SK-N-SH treated with all-trans-retinoic acid at 6 μM for 48 hours (cell line): Measurements from ENCODE around the gene ATP2B3.

Experiments
- ATAC-seq: fragments of 200-7000 bp; cut with Tn5 transposase; 3 replicates; pipeline ENCODE4 v1.9.1; 2020; ENCODE audit warnings: mild to moderate bottlenecking, moderate library complexity
- ARNTL ChIP-seq: fragments of 450-650 bp; formaldehyde crosslinking; IDR thresholded peaks from 2 replicates; pipeline ENCODE4 v1.5.0; 2020; ENCODE audit warnings: low read depth, mild to moderate bottlenecking, moderate library complexity, borderline replicate concordance
- BACH2 ChIP-seq: fragments of 250-450 bp; sonication (Bioruptor Pico); IDR thresholded peaks from 2 replicates; pipeline ENCODE4 v1.9.0; 2021; ENCODE audit warnings: mild to moderate bottlenecking, borderline replicate concordance
- CSDC2 ChIP-seq: fragments of 250-450 bp; sonication (Bioruptor Pico); IDR thresholded peaks from 2 replicates; pipeline ENCODE4 v1.5.0; 2020; ENCODE audit warnings: mild to moderate bottlenecking, moderate library complexity
- ESRRG ChIP-seq: fragments of 250-450 bp; sonication (Bioruptor Pico); IDR thresholded peaks from 2 replicates; pipeline ENCODE4 v1.6.1; 2021; ENCODE audit warnings: mild to moderate bottlenecking
- GLIS3 ChIP-seq: fragments of 250-450 bp; sonication (Bioruptor Pico); IDR thresholded peaks from 2 replicates; pipeline ENCODE4 v1.5.0; 2020; ENCODE audit warnings: mild to moderate bottlenecking, moderate library complexity
- ISL1 ChIP-seq: fragments of 250-450 bp; sonication (Bioruptor Pico); IDR thresholded peaks from 2 replicates; pipeline ENCODE4 v2.1.2; 2022; ENCODE audit warnings: mild to moderate bottlenecking, moderate library complexity
- OSR1 ChIP-seq: fragments of 250-450 bp; sonication (Bioruptor Pico); IDR thresholded peaks from 2 replicates; pipeline ENCODE4 v1.8.0; 2022; ENCODE audit warnings: moderate library complexity, mild to moderate bottlenecking, inconsistent platforms
- PPARA ChIP-seq: fragments of 250-450 bp; sonication (Bioruptor Pico); IDR thresholded peaks from 2 replicates; pipeline ENCODE4 v1.5.0; 2020; ENCODE audit warnings: mild to moderate bottlenecking, borderline replicate concordance
- SNAI2 ChIP-seq: fragments of 250-450 bp; sonication (Bioruptor Pico); IDR thresholded peaks from 2 replicates; pipeline ENCODE4 v1.5.0; 2020; ENCODE audit warnings: mild to moderate bottlenecking, moderate library complexity
- TCF4 ChIP-seq: fragments of 250-450 bp; sonication (Bioruptor Pico); IDR thresholded peaks from 2 replicates; pipeline ENCODE4 v1.8.0; 2021; ENCODE audit warnings: mild to moderate bottlenecking, moderate library complexity, borderline replicate concordance
- TOX ChIP-seq: fragments of 250-450 bp; sonication (Bioruptor Pico); IDR thresholded peaks from 2 replicates; pipeline ENCODE4 v1.8.0; 2021; ENCODE audit warnings: mild to moderate bottlenecking, moderate library complexity, borderline replicate concordance
- ZC3H10 ChIP-seq: fragments of 250-450 bp; sonication (Bioruptor Pico); IDR thresholded peaks from 2 replicates; pipeline ENCODE4 v1.5.1; 2021; ENCODE audit warnings: mild to moderate bottlenecking, moderate library complexity
- ZFP3 ChIP-seq: fragments of 250-450 bp; sonication (Bioruptor Pico); IDR thresholded peaks from 2 replicates; pipeline ENCODE4 v1.5.0; 2020; ENCODE audit warnings: mild to moderate bottlenecking, moderate library complexity
- ZFP30 ChIP-seq: fragments of 450-650 bp; formaldehyde crosslinking; IDR thresholded peaks from 2 replicates; pipeline ENCODE4 v1.5.0; 2022; ENCODE audit warnings: mild to moderate bottlenecking, moderate library complexity
- ZNF565 ChIP-seq: fragments of 450-650 bp; formaldehyde crosslinking; conservative IDR thresholded peaks from 2 replicates; pipeline ENCODE4 v1.5.0; 2020; ENCODE audit warnings: low read depth, mild to moderate bottlenecking, moderate library complexity
- ZNF70 ChIP-seq: fragments of 450-650 bp; formaldehyde crosslinking; IDR thresholded peaks from 2 replicates; pipeline ENCODE4 v1.5.0; 2020; ENCODE audit warnings: mild to moderate bottlenecking, moderate library complexity
- ZNF8 ChIP-seq: fragments of 450-650 bp; formaldehyde crosslinking; IDR thresholded peaks from 2 replicates; pipeline ENCODE4 v1.5.0; 2020; ENCODE audit warnings: mild to moderate bottlenecking, moderate library complexity
- TF ChIP-seq, protein P1 (sequence below): fragments of 250-450 bp; sonication (Bioruptor Pico); IDR thresholded peaks from 2 replicates; pipeline ENCODE4 v1.5.0; 2020; ENCODE audit warnings: mild to moderate bottlenecking, moderate library complexity
- TF ChIP-seq, protein P2 (sequence below): fragments of 250-450 bp; sonication (Bioruptor Pico); IDR thresholded peaks from 2 replicates; pipeline ENCODE4 v1.5.1; 2021; ENCODE audit warnings: mild to moderate bottlenecking, moderate library complexity
- TF ChIP-seq, protein P3 (sequence below): fragments of 250-450 bp; sonication (Bioruptor Pico); IDR thresholded peaks from 2 replicates; pipeline ENCODE4 v1.8.0; 2020; ENCODE audit warnings: mild to moderate bottlenecking, moderate library complexity, borderline replicate concordance
- TF ChIP-seq, protein P4 (sequence below): fragments of 250-450 bp; sonication (Bioruptor Pico); IDR thresholded peaks from 2 replicates; pipeline ENCODE4 v1.8.0; 2021; ENCODE audit warnings: low read depth, mild to moderate bottlenecking, moderate library complexity, borderline replicate concordance
- TF ChIP-seq, protein P5 (sequence below): fragments of 250-450 bp; sonication (Bioruptor Pico); IDR thresholded peaks from 2 replicates; pipeline ENCODE4 v1.5.1; 2020; ENCODE audit warnings: low read depth, mild to moderate bottlenecking, moderate library complexity

The ATP2B3 gene

DNA sequence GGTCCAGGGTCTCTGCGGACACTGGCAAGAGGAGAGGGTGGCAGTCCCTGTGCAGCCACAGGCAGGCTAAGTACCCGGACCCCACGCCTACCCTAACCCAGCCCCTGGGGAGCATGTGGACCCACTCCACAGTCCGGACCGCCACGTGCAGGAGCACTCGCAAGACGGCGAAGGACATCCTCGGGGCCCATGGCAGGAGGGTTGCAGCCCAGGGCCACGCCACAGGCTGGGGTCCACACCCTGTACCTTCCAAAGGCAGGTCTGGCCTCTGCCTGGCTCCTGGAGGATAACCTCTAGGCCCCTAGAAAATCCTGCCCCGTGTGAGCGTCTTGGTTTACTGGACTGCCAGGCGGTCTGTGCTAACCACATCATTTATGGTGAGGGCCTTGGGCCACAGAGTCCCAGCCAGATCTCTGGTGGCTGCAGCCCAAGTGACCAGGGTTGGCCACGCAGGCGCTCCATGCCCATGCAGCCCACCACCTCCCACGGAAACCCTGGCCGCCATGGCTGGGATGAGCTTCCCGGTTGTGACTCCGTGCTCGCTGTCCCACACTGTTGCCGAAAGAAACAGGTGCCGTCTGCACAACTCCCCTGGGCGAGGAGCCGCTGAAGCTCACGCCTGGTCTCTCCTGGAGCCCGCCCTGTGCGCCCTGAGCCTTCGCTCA, 71.5 kb downstream of the ATP2B3 start:
- ATAC-seq: no peak
- TF ChIP-seq, protein P1, sequence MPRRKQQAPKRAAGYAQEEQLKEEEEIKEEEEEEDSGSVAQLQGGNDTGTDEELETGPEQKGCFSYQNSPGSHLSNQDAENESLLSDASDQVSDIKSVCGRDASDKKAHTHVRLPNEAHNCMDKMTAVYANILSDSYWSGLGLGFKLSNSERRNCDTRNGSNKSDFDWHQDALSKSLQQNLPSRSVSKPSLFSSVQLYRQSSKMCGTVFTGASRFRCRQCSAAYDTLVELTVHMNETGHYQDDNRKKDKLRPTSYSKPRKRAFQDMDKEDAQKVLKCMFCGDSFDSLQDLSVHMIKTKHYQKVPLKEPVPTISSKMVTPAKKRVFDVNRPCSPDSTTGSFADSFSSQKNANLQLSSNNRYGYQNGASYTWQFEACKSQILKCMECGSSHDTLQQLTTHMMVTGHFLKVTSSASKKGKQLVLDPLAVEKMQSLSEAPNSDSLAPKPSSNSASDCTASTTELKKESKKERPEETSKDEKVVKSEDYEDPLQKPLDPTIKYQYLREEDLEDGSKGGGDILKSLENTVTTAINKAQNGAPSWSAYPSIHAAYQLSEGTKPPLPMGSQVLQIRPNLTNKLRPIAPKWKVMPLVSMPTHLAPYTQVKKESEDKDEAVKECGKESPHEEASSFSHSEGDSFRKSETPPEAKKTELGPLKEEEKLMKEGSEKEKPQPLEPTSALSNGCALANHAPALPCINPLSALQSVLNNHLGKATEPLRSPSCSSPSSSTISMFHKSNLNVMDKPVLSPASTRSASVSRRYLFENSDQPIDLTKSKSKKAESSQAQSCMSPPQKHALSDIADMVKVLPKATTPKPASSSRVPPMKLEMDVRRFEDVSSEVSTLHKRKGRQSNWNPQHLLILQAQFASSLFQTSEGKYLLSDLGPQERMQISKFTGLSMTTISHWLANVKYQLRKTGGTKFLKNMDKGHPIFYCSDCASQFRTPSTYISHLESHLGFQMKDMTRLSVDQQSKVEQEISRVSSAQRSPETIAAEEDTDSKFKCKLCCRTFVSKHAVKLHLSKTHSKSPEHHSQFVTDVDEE: no peak
- TF ChIP-seq TCF4 (CRISPR knock-in tag) (no peak), OSR1 (CRISPR knock-in tag) (no peak), ZNF8 (CRISPR knock-in tag) (no peak), ESRRG (CRISPR knock-in tag) (no peak), ZC3H10 (CRISPR knock-in tag) (no peak), ISL1 (no peak), GLIS3 (no peak), ZFP3 (no peak), CSDC2 (CRISPR knock-in tag) (no peak), BACH2 (CRISPR knock-in tag) (no peak), SNAI2 (CRISPR knock-in tag) (no peak), ZNF565 (CRISPR knock-in tag) (no peak), ARNTL (CRISPR knock-in tag) (no peak), TOX (CRISPR knock-in tag) (no peak), ZNF70 (CRISPR knock-in tag) (no peak)
- TF ChIP-seq, protein P2, sequence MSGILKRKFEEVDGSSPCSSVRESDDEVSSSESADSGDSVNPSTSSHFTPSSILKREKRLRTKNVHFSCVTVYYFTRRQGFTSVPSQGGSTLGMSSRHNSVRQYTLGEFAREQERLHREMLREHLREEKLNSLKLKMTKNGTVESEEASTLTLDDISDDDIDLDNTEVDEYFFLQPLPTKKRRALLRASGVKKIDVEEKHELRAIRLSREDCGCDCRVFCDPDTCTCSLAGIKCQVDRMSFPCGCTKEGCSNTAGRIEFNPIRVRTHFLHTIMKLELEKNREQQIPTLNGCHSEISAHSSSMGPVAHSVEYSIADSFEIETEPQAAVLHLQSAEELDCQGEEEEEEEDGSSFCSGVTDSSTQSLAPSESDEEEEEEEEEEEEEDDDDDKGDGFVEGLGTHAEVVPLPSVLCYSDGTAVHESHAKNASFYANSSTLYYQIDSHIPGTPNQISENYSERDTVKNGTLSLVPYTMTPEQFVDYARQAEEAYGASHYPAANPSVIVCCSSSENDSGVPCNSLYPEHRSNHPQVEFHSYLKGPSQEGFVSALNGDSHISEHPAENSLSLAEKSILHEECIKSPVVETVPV (CRISPR knock-in tag): no peak
- TF ChIP-seq, protein P3, sequence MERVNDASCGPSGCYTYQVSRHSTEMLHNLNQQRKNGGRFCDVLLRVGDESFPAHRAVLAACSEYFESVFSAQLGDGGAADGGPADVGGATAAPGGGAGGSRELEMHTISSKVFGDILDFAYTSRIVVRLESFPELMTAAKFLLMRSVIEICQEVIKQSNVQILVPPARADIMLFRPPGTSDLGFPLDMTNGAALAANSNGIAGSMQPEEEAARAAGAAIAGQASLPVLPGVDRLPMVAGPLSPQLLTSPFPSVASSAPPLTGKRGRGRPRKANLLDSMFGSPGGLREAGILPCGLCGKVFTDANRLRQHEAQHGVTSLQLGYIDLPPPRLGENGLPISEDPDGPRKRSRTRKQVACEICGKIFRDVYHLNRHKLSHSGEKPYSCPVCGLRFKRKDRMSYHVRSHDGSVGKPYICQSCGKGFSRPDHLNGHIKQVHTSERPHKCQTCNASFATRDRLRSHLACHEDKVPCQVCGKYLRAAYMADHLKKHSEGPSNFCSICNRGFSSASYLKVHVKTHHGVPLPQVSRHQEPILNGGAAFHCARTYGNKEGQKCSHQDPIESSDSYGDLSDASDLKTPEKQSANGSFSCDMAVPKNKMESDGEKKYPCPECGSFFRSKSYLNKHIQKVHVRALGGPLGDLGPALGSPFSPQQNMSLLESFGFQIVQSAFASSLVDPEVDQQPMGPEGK (CRISPR knock-in tag): no peak
- TF ChIP-seq, protein P4, sequence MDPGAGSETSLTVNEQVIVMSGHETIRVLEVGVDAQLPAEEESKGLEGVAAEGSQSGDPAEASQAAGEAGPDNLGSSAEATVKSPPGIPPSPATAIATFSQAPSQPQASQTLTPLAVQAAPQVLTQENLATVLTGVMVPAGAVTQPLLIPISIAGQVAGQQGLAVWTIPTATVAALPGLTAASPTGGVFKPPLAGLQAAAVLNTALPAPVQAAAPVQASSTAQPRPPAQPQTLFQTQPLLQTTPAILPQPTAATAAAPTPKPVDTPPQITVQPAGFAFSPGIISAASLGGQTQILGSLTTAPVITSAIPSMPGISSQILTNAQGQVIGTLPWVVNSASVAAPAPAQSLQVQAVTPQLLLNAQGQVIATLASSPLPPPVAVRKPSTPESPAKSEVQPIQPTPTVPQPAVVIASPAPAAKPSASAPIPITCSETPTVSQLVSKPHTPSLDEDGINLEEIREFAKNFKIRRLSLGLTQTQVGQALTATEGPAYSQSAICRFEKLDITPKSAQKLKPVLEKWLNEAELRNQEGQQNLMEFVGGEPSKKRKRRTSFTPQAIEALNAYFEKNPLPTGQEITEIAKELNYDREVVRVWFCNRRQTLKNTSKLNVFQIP (CRISPR knock-in tag): no peak

DNA sequence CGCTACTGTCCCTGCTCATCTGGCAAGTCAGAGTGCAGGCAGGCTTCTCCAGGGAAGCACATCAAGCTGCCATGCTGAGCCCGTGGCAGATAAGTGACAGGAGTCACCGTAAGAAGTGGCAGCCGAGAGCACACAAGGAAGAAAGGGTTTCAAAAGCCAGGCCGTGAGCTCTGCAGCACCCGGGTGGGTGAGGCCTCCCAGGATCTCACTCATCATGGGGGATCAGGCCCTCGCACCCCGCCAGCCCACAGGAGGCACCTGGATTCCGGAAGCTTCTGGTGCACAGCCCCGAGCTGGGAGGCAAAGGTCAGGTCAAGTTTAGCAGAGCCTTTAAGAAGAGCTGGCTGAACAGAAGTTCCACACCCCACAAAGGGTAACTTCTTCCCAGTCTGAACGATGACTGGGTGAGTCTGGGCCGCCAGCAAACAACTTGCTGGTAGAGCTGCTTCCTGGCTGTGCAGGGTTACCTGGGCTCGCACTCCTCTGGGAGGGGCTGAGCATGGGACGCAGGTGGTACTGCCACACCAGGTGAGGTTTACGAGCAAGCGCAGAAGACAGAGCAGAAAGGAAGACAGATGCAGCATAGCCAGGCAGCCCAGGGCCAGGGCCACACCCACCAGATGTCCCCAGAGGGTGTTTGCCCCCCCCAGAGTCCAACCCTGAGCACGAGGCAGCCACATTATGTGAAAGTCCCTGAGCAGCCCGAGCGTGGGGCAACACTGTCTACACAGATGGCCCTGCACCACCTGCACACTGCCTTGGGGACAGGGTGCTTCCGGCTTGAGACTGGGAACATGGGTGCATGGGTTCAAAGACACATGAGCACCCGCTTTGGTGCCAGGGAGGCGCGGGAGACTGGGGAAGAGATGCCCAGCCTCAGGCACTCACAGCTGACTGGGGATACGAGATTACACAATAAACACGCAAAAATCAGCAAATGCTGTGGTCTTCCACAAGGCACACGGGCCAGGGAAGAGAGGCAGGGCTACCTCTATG, 73.8 kb downstream of the ATP2B3 start:
- no peak for ATAC-seq
- TF ChIP-seq ZC3H10 (CRISPR knock-in tag) (no peak), PPARA (no peak), OSR1 (CRISPR knock-in tag) (no peak), BACH2 (CRISPR knock-in tag) (no peak), ZFP30 (CRISPR knock-in tag) (no peak), SNAI2 (CRISPR knock-in tag) (no peak), ZFP3 (no peak), TOX (CRISPR knock-in tag) (no peak), ARNTL (CRISPR knock-in tag) (no peak)
- TF ChIP-seq, protein P1: no peak
- TF ChIP-seq, protein P3 (CRISPR knock-in tag): no peak
- TF ChIP-seq, protein P5, sequence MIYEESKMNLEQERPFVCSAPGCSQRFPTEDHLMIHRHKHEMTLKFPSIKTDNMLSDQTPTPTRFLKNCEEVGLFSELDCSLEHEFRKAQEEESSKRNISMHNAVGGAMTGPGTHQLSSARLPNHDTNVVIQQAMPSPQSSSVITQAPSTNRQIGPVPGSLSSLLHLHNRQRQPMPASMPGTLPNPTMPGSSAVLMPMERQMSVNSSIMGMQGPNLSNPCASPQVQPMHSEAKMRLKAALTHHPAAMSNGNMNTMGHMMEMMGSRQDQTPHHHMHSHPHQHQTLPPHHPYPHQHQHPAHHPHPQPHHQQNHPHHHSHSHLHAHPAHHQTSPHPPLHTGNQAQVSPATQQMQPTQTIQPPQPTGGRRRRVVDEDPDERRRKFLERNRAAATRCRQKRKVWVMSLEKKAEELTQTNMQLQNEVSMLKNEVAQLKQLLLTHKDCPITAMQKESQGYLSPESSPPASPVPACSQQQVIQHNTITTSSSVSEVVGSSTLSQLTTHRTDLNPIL (CRISPR knock-in tag): no peak
